HepG2 (cell line): ENCODE measurements around the gene FAAP20. TPM values are rescaled to one million over a fixed set of nuclear protein-coding genes. Genes with fewer than 3 reads are reported as not detected.

Experiments used
- AGO2 ChIP-seq: fragments of 200-400 bp; formaldehyde crosslinking; optimal IDR thresholded peaks from 2 replicates; pipeline ENCODE3; 2017; ENCODE audit warnings: mild to moderate bottlenecking, low read depth, low read length, moderate library complexity
- EED ChIP-seq: sonication (generic); formaldehyde crosslinking; IDR thresholded peaks from 2 replicates; pipeline ENCODE4 v1.5.0; 2020; ENCODE audit warnings: mild to moderate bottlenecking, missing genetic modification reagents
- ETV6 ChIP-seq: sonication (generic); formaldehyde crosslinking; conservative IDR thresholded peaks from 2 replicates; pipeline ENCODE4 v1.4.0; 2020; ENCODE audit warnings: missing genetic modification reagents
- FOXC1 ChIP-seq: sonication (generic); formaldehyde crosslinking; IDR thresholded peaks from 2 replicates; pipeline ENCODE4 v1.8.0; 2022; ENCODE audit warnings: mild to moderate bottlenecking, missing genetic modification reagents, borderline replicate concordance
- HMGXB4 ChIP-seq, 2 experiments: sonication (generic) in 1 of 2; formaldehyde crosslinking in 1 of 2; IDR thresholded peaks; 2 replicates each; pipeline versions ENCODE4 v1.4.0 to v1.6.1; 2018 to 2020; ENCODE audit warnings: missing genetic modification reagents in 2 of 2, borderline replicate concordance in 1 of 2, low read depth in 1 of 2, mild to moderate bottlenecking in 1 of 2, missing biosample characterization in 1 of 2
- HNF4A ChIP-seq: sonication (generic); formaldehyde crosslinking; IDR thresholded peaks from 2 replicates; pipeline ENCODE4 v1.4.0; 2020; ENCODE audit warnings: missing genetic modification reagents
- KAT2B ChIP-seq: fragments of 150-350 bp; IDR thresholded peaks from 2 replicates; pipeline ENCODE4 v1.6.1; 2014; ENCODE audit warnings: low read depth, low read length, borderline replicate concordance
- KDM2A ChIP-seq: sonication (generic); formaldehyde crosslinking; IDR thresholded peaks from 2 replicates; pipeline ENCODE4 v1.4.0; 2020; ENCODE audit warnings: low read depth, missing genetic modification reagents, borderline replicate concordance
- KMT2B ChIP-seq: IDR thresholded peaks from 2 replicates; pipeline ENCODE4 v1.6.1; 2016; ENCODE audit warnings: missing genetic modification reagents, missing compliant biosample characterization
- MBD4 ChIP-seq: IDR thresholded peaks from 2 replicates; pipeline ENCODE4 v1.6.1; 2012; ENCODE audit warnings: low read length, inconsistent platforms, borderline replicate concordance
- MED13 ChIP-seq: sonication (generic); formaldehyde crosslinking; IDR thresholded peaks from 2 replicates; pipeline ENCODE4 v1.5.0; 2020; ENCODE audit warnings: missing genetic modification reagents
- MYC ChIP-seq: sonication (generic); formaldehyde crosslinking; IDR thresholded peaks from 2 replicates; pipeline ENCODE4 v1.9.0; 2021; ENCODE audit warnings: missing genetic modification reagents, borderline replicate concordance
- NFE2L2 ChIP-seq: fragments of 150-350 bp; IDR thresholded peaks from 2 replicates; pipeline ENCODE4 v1.6.1; 2014; ENCODE audit warnings: low read length
- NFKB2 ChIP-seq: sonication (generic); formaldehyde crosslinking; IDR thresholded peaks from 2 replicates; pipeline ENCODE4 v1.4.0; 2020; ENCODE audit warnings: missing genetic modification reagents, borderline replicate concordance
- SKI ChIP-seq: fragments of 450-650 bp; IDR thresholded peaks from one replicate; pipeline ENCODE4 v1.6.1; 2018; ENCODE audit warnings: mild to moderate bottlenecking; ENCODE audit not compliant: partially characterized antibody
- SKIL ChIP-seq: sonication (generic); formaldehyde crosslinking; IDR thresholded peaks from 2 replicates; pipeline ENCODE4 v1.8.0; 2022; ENCODE audit warnings: missing genetic modification reagents, mild to moderate bottlenecking, moderate library complexity, borderline replicate concordance
- SMAD9 ChIP-seq: sonication (generic); formaldehyde crosslinking; IDR thresholded peaks from 2 replicates; pipeline ENCODE4 v1.5.1; 2020; ENCODE audit warnings: mild to moderate bottlenecking, missing genetic modification reagents
- TSC22D2 ChIP-seq: sonication (generic); formaldehyde crosslinking; IDR thresholded peaks from 2 replicates; pipeline ENCODE4 v1.5.1; 2020; ENCODE audit warnings: missing genetic modification reagents, mild to moderate bottlenecking, borderline replicate concordance
- ZFP91 ChIP-seq: sonication (generic); formaldehyde crosslinking; IDR thresholded peaks from 2 replicates; pipeline ENCODE4 v1.9.0; 2022; ENCODE audit warnings: missing genetic modification reagents, mild to moderate bottlenecking, borderline replicate concordance
- ZNF512B ChIP-seq: sonication (generic); formaldehyde crosslinking; IDR thresholded peaks from 2 replicates; pipeline ENCODE4 v1.5.1; 2020; ENCODE audit warnings: missing genetic modification reagents, mild to moderate bottlenecking, borderline replicate concordance
- polyA plus RNA-seq, 8 experiments: library from polyadenylated mRNA; depleted of rRNA in 3 of 8; stranded (reverse) in 7 of 8; unstranded in 1 of 8; fragments of >200 nt; fragmentation: Illumina TruSeq in 4 of 8; extraction: Trizol in 4 of 8; gene quantifications; 2 replicates each; pipeline versions ENCODE4 v1.2.1 to v1.2.3, GENCODE V29; 2011 to 2016; ENCODE audit warnings: low read depth in 4 of 8, missing spikeins in 1 of 8, mixed read lengths in 1 of 8; ENCODE audit not compliant: insufficient read depth in 1 of 8
- total RNA-seq, 5 experiments: library from RNA; depleted of rRNA; stranded (reverse); fragments of >200 nt; fragmentation: Illumina TruSeq; extraction: Trizol; gene quantifications; 2 replicates each; pipeline ENCODE4 v1.2.3, GENCODE V29; 2016; ENCODE audit warnings: low read depth in 1 of 5

Gene FAAP20
- total and polyA plus RNA-seq, 2 of the 13 experiments (the other 11 are each of a cell fraction or from before 2014, with no cell fraction given): 9.6 to 10.8 TPM

GRCh38 chr1:2226525-2227345 lies 32.2 kb upstream of the FAAP20 start (continued):
- TF ChIP-seq ZFP91 (CRISPR knock-in tag) (peak; percentile 81; the same call in 1 of the 2 replicates), ZNF512B (CRISPR knock-in tag) (0 out of 2 replicates have a peak, but pooled peaks have one; percentile 47), MYC (CRISPR knock-in tag) (peak; percentile 19; the same call in 1 of the 2 replicates), MED13 (CRISPR knock-in tag) (no peak), SMAD9 (CRISPR knock-in tag) (no peak), KMT2B (CRISPR knock-in tag) (no peak), KDM2A (peak; percentile 9; the same call in 1 of the 2 replicates), ETV6 (CRISPR knock-in tag) (no peak), KAT2B (no peak), SKI (no peak), EED (CRISPR knock-in tag) (no peak), HMGXB4 (CRISPR knock-in tag; IDR thresholded peaks at IDR 0.05; ENCODE audit: borderline replicate concordance in 1 of 2, low read depth in 1 of 2) (0 out of 4 replicates have a peak, but pooled peaks of 1 of the 2 experiments have one; percentile 9), TSC22D2 (CRISPR knock-in tag) (no peak), NFKB2 (CRISPR knock-in tag) (no peak), FOXC1 (CRISPR knock-in tag) (no peak), HNF4A (no peak), SKIL (no peak), NFE2L2 (no peak), AGO2 (peak; percentile 69), MBD4 (no peak)
